GM13976 (cell line): Measurements from ENCODE around the gene TMEM108.
A peak's percentile ranks its signal among the peaks of the same experiment; 100 is the strongest.

ENCODE experiments used
- DNase-seq: peaks from one replicate; pipeline ENCODE4 v3.0.0; 2012; ENCODE audit warnings: low spot score
- CTCF ChIP-seq: IDR thresholded peaks from 2 replicates; pipeline ENCODE4 v1.5.1; 2012; ENCODE audit warnings: borderline replicate concordance, mild to moderate bottlenecking; ENCODE audit not compliant: insufficient read depth; ENCODE audit errors: extremely low read depth, missing control alignments, control extremely low read depth
- in situ Hi-C: fragments of 300-500 bp; cut with MboI; formaldehyde crosslinking; loops from one replicate; pipeline ENCODE4 v1.12.0; 2022; ENCODE audit warnings: low sequenced_read_pairs, mixed read lengths, inconsistent platforms; ENCODE audit not compliant: unreplicated experiment

TMEM108 gene

GRCh38 chr3:133384331-133385027 lies 346.3 kb downstream of the TMEM108 start:
- TF ChIP-seq CTCF = peak; percentile 50
- peak; percentile 71 for DNase-seq
- in situ Hi-C loops = loop anchor here (10.0 to 25.0 kb wide), 2 partner anchors 347 to 650 kb away; partner anchors contain the start of gene TMEM108

DNA sequence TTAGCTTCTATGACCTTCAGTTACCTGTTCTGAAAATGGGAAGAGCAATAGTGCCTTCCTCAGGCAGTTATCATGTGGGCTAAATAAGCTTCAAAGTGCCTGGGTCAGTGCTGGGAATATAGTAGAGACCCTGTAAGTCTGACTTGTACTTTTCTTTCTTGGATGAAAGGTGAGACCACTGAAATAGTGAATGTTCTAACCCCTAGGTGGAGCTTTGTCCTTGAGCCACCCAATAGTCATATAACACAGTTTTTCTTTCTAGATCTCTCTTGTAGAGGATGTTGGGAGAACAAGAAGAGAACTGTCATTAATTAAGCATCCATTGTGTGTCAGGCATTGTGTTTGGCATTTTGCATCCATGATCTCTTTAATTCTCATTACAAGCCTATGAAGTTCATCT lies 348.7 kb downstream of the TMEM108 start:
- no peak for TF ChIP-seq CTCF
- no peak for DNase-seq
- in situ Hi-C loops = loop anchor here (10.0 to 25.0 kb wide), 2 partner anchors 350 to 652 kb away; partner anchors contain the start of gene TMEM108

DNA sequence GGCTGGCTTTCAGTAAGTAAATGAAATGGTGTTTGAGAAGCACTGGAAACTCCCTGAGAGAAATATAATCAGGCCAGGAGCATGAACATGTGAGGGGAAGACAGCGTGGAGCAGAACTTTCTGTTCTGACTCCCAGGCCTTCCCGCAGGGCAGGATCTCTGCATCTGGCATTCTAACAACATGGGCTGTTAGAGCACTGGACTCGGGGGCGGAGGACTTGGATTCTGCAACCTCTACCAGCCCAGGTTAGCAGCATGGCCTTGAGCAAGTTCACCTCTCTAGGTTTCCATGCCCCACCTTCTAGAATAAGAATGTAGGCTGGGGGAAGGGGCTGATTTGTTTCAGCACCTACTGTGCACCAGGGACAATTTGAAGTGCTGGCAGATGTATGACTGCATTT lies 349.1 kb downstream of the TMEM108 start:
- in situ Hi-C loops = loop anchor here (10.0 to 25.0 kb wide), 2 partner anchors 350 to 653 kb away; partner anchors contain the start of gene TMEM108
- no peak for TF ChIP-seq CTCF
- no peak for DNase-seq

DNA sequence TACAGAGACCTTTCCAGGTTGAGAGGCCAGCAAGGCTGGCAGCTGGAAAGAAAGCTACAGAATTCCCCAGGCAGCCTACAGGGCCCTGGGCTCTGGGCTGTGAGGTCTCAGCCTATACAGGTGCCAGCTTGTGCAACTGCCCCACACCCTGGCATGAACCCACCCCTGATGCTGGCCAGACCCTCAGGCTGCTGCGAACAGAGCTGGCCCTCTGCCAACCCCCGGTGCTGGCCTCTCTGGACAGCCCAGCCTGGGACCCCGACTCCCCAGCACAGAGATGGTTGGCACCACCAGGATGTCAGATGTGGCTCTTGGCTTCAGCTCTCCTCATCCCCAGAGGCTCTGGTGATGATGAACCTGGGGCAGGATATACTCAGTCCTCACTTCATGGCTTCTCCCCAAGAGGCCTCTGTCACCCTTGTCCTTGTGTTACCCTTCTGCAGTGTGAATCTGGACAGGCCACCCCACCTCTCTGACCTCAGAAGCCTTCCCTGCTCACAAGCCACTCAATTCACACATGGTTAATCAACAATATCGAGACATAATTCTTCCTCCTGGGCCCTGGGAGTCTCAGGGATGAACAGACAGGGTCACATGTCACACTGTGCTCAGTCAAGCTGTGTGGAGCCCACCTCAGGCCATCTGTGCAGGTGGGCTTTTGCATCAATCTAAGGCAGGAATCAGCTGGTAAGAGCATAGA lies 350.7 kb downstream of the TMEM108 start:
- DNase-seq = no peak
- no peak for TF ChIP-seq CTCF
- in situ Hi-C loops = loop anchor here (10.0 to 25.0 kb wide), 2 partner anchors 352 to 654 kb away; partner anchors contain the start of gene TMEM108

DNA sequence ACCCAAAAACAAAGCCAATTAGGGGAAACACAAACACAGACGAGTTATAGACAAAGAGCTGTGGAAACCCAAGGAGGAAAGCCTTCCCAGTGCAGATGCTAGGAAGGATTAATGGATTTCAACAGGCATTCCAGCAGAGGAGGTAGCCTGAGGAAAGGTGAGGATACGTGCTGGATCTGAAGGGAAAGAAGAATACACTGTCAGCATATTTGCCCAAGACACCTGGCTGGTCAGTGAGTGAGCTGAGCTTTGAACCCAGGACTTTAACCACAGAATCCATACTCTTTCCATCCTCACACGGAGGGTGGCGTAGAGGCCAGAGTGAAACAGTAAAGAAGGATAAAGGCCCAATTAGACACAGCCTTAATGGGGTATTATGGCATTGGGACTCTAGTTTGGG lies 352.5 kb downstream of the TMEM108 start:
- in situ Hi-C loops = loop anchor here (25.0 kb wide), 1 partner anchor 353 kb away; the partner anchor contains the start of gene TMEM108
- no peak for DNase-seq
- TF ChIP-seq CTCF = no peak

GRCh38 chr3:133393204-133393603 lies 355.0 kb downstream of the TMEM108 start:
- TF ChIP-seq CTCF = no peak
- no peak for DNase-seq
- in situ Hi-C loops = loop anchor here (25.0 kb wide), 1 partner anchor 356 kb away; the partner anchor contains the start of gene TMEM108
